MM.1S (cell line): ENCODE measurements around the gene TOMM6.

ENCODE experiments used
- DNase-seq: peaks from one replicate; pipeline ENCODE4 v3.0.0-alpha.2; 2015
- H2AFZ ChIP-seq: fragments of 300-600 bp; sonication (generic); 2 replicates; pipeline ENCODE4 v1.6.0; 2016; ENCODE audit warnings: antibody characterized with exemption, low read length
- H3F3A ChIP-seq: fragments of 300-600 bp; sonication (generic); 2 replicates; pipeline ENCODE4 v1.6.1; 2016; ENCODE audit warnings: mild to moderate bottlenecking, antibody characterized with exemption, low read length, moderate library complexity, mixed read lengths; ENCODE audit not compliant: insufficient read depth
- H3K27ac ChIP-seq: fragments of 300-600 bp; sonication (generic); 2 replicates; pipeline ENCODE4 v1.5.1; 2016; ENCODE audit warnings: mild to moderate bottlenecking, low read length
- H3K27me3 ChIP-seq: fragments of 300-600 bp; sonication (generic); replicated peaks from 2 replicates; pipeline ENCODE4 v1.6.0; 2016; ENCODE audit warnings: low read length; ENCODE audit not compliant: insufficient read depth
- H3K36me3 ChIP-seq: fragments of 300-600 bp; sonication (generic); replicated peaks from 2 replicates; pipeline ENCODE4 v1.6.1; 2016; ENCODE audit warnings: mild to moderate bottlenecking, low read length, mixed read lengths; ENCODE audit not compliant: insufficient read depth
- H3K4me1 ChIP-seq: fragments of 300-600 bp; sonication (generic); 2 replicates; pipeline ENCODE4 v1.6.1; 2016; ENCODE audit warnings: low read length, mixed read lengths
- H3K4me2 ChIP-seq: fragments of 300-600 bp; sonication (generic); 2 replicates; pipeline ENCODE4 v1.6.0; 2016; ENCODE audit warnings: low read depth, low read length
- H3K4me3 ChIP-seq: fragments of 300-600 bp; sonication (generic); 2 replicates; pipeline ENCODE4 v1.5.1; 2016; ENCODE audit warnings: low read length, mixed read lengths
- H3K79me2 ChIP-seq: fragments of 300-600 bp; sonication (generic); 2 replicates; pipeline ENCODE4 v1.6.1; 2016; ENCODE audit warnings: mixed run types, low read length, mixed read lengths
- H3K9ac ChIP-seq: fragments of 300-600 bp; sonication (generic); 2 replicates; pipeline ENCODE4 v1.6.1; 2016; ENCODE audit warnings: low read length, mixed read lengths
- H3K9me2 ChIP-seq: fragments of 300-600 bp; sonication (generic); replicated peaks from 2 replicates; pipeline ENCODE4 v1.6.1; 2016; ENCODE audit warnings: mild to moderate bottlenecking, low read length, mixed read lengths; ENCODE audit not compliant: insufficient read depth
- H3K9me3 ChIP-seq: fragments of 300-600 bp; sonication (generic); replicated peaks from 2 replicates; pipeline ENCODE4 v1.6.1; 2016; ENCODE audit warnings: mild to moderate bottlenecking, low read length, mixed read lengths; ENCODE audit not compliant: insufficient read depth
- H4K20me1 ChIP-seq: fragments of 300-600 bp; sonication (generic); 2 replicates; pipeline ENCODE4 v1.6.1; 2016; ENCODE audit warnings: mild to moderate bottlenecking, low read length, moderate library complexity, mixed read lengths; ENCODE audit not compliant: insufficient read depth
- EZH2 ChIP-seq: fragments of 300-600 bp; sonication (generic); optimal IDR thresholded peaks from 2 replicates; pipeline ENCODE3; 2017; ENCODE audit warnings: low read depth, mild to moderate bottlenecking, antibody characterized with exemption, low read length, mixed read lengths
- EZH2phosphoT487 ChIP-seq: fragments of 300-600 bp; sonication (generic); IDR thresholded peaks from 2 replicates; pipeline ENCODE4 v1.6.1; 2018; ENCODE audit warnings: antibody characterized with exemption, low read length
- TF ChIP-seq, protein P1 (sequence below): fragments of 300-600 bp; sonication (generic); IDR thresholded peaks from 2 replicates; pipeline ENCODE4 v1.5.1; 2016; ENCODE audit warnings: antibody characterized with exemption, low read length, mixed read lengths

TOMM6 gene

DNA sequence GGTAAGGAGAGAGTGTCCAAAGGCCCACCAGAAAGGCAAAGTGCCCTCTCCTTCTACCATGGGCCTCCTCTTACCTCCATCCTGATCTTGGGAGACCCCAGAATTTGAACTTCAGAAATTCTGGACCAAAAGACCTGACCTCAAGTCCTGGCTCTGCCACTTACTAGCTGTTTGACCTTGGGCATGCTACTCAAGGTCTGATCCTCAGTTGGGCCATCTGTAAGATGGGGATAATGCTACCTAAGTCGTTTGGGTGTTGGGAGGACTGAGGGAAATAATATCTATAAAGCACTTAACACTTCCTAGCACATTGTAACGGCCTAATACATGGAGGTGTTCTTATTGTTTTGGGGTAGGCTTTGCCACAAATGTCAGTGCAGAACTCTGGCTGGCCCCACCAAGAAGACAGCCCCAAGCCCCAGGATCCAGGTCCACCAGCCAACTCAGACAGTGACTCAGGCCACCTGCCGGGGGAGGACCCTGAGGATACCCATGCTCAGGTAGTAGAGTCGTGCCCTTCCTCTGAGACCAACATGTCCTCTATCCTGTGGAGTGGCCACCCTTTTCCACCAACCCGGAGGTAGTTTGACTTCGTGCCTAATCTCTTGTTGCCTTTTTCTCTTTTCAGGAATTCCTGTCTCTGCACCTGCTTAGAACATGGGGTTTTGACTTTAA is 4.3 kb upstream of the TOMM6 start:
- TF ChIP-seq, protein P1, sequence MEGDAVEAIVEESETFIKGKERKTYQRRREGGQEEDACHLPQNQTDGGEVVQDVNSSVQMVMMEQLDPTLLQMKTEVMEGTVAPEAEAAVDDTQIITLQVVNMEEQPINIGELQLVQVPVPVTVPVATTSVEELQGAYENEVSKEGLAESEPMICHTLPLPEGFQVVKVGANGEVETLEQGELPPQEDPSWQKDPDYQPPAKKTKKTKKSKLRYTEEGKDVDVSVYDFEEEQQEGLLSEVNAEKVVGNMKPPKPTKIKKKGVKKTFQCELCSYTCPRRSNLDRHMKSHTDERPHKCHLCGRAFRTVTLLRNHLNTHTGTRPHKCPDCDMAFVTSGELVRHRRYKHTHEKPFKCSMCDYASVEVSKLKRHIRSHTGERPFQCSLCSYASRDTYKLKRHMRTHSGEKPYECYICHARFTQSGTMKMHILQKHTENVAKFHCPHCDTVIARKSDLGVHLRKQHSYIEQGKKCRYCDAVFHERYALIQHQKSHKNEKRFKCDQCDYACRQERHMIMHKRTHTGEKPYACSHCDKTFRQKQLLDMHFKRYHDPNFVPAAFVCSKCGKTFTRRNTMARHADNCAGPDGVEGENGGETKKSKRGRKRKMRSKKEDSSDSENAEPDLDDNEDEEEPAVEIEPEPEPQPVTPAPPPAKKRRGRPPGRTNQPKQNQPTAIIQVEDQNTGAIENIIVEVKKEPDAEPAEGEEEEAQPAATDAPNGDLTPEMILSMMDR: no peak
- TF ChIP-seq EZH2phosphoT487 (no peak), EZH2 (no peak)

DNA sequence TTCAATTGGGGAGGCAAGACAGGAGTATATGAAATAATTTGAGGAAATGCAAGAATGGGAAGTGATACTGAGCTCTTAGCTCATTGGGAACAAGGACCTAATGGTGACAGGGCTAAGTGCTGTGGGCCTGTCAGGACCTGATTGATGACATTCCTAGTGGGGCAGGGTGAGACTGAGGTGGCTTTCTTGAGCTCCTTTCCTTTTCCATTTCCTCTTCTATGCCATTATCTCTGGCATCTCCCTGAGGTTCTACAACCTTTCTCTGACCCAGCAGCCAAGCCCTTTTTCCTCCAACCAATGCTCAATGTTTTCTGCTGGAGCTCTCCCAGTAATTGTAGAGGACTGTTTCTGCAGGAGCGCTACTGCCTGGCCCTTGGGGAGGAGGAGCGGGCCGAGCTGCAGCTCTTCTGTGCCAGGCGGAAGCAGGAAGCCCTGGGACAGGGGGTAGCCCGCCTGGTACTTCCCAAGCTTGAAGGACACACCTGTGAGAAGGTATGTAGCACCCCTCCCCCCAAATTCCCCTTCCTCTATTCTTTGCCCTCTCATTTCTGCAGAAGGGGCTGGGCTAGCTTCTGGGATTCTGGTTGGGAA is 2.8 kb upstream of the TOMM6 start:
- Histone ChIP-seq H3K4me3 (no peak overlapping the region), H3K27ac (no peak overlapping the region), H3K4me2 (no peak overlapping the region)

More for the DNA sequence above, 4.3 kb upstream of the TOMM6 start:
- Histone ChIP-seq H4K20me1 (no peaks in the 10 kb centered on the region), H3K4me3 (no peak overlapping the region), H3K9ac (no peak overlapping the region), H3K27me3 (peaks cover 48% of the 10 kb centered on the region), H3F3A (peaks cover 8% of the 10 kb centered on the region; the same call in 1 of the 2 replicates), H3K9me3 (no peaks in the 10 kb centered on the region), H2AFZ (no peak overlapping the region), H3K4me2 (no peak overlapping the region), H3K79me2 (peaks cover 6% of the 10 kb centered on the region), H3K4me1 (peaks cover 9% of the 10 kb centered on the region), H3K27ac (no peak overlapping the region), H3K9me2 (no peaks in the 10 kb centered on the region), H3K36me3 (no peaks in the 10 kb centered on the region)
- no peak for DNase-seq

DNA sequence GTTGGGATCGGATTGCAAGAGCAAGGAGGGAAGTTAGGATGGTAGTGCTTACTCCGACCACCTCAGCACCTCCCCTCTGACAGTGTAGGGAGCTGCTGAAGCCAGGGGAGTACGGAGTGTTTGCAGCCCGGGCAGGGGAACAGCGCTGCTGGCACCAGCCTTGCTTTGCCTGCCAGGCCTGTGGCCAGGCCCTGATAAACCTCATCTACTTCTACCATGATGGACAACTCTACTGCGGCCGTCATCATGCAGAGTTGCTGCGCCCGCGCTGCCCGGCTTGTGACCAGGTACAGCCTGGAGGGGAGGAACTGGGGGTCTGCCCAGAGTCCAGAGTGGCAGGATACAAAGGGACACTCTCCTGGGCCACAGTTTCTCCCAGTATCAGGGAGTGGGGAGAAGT is 2.2 kb upstream of the TOMM6 start:
- H3K27me3 ChIP-seq: peaks cover 48% of the 10 kb centered on the region
- H3K9me3 ChIP-seq: no peaks in the 10 kb centered on the region
- H3F3A ChIP-seq: peaks cover 8% of the 10 kb centered on the region
- peaks cover 20% of the 10 kb centered on the region for H3K79me2 ChIP-seq
- no peak overlapping the region for H3K9ac ChIP-seq
- H3K9me2 ChIP-seq: no peaks in the 10 kb centered on the region
- H3K4me1 ChIP-seq: peaks cover 7% of the 10 kb centered on the region; the same call in 1 of the 2 replicates
- no peak overlapping the region for H3K4me3 ChIP-seq
- no peak overlapping the region for H3K27ac ChIP-seq
- H2AFZ ChIP-seq: no peak overlapping the region
- DNase-seq: no peak
- H4K20me1 ChIP-seq: no peaks in the 10 kb centered on the region
- H3K36me3 ChIP-seq: no peaks in the 10 kb centered on the region
- H3K4me2 ChIP-seq: no peak overlapping the region
- TF ChIP-seq EZH2: no peak
- no peak for TF ChIP-seq EZH2phosphoT487
- TF ChIP-seq, protein P1: no peak

More for the DNA sequence above, 2.8 kb upstream of the TOMM6 start:
- no peak overlapping the region for H2AFZ ChIP-seq
- H3F3A ChIP-seq: peaks cover 8% of the 10 kb centered on the region
- H3K36me3 ChIP-seq: no peaks in the 10 kb centered on the region
- no peaks in the 10 kb centered on the region for H4K20me1 ChIP-seq
- peaks cover 7% of the 10 kb centered on the region; the same call in 1 of the 2 replicates for H3K4me1 ChIP-seq
- no peaks in the 10 kb centered on the region for H3K9me3 ChIP-seq
- no peaks in the 10 kb centered on the region for H3K9me2 ChIP-seq
- DNase-seq: no peak
- no peak for TF ChIP-seq EZH2phosphoT487
- TF ChIP-seq, protein P1: no peak
- no peak for TF ChIP-seq EZH2
- peaks cover 48% of the 10 kb centered on the region for H3K27me3 ChIP-seq
- no peak overlapping the region for H3K9ac ChIP-seq
- peaks cover 16% of the 10 kb centered on the region for H3K79me2 ChIP-seq
